GM18909 (cell line): ENCODE results near the gene MPO.

Source experiments
- ATAC-seq: cut with Tn5 transposase; IDR thresholded peaks from one replicate; pipeline ENCODE4 v1.9.1; 2021; ENCODE audit warnings: mild to moderate bottlenecking; ENCODE audit not compliant: unreplicated experiment, poor library complexity

The MPO gene

DNA sequence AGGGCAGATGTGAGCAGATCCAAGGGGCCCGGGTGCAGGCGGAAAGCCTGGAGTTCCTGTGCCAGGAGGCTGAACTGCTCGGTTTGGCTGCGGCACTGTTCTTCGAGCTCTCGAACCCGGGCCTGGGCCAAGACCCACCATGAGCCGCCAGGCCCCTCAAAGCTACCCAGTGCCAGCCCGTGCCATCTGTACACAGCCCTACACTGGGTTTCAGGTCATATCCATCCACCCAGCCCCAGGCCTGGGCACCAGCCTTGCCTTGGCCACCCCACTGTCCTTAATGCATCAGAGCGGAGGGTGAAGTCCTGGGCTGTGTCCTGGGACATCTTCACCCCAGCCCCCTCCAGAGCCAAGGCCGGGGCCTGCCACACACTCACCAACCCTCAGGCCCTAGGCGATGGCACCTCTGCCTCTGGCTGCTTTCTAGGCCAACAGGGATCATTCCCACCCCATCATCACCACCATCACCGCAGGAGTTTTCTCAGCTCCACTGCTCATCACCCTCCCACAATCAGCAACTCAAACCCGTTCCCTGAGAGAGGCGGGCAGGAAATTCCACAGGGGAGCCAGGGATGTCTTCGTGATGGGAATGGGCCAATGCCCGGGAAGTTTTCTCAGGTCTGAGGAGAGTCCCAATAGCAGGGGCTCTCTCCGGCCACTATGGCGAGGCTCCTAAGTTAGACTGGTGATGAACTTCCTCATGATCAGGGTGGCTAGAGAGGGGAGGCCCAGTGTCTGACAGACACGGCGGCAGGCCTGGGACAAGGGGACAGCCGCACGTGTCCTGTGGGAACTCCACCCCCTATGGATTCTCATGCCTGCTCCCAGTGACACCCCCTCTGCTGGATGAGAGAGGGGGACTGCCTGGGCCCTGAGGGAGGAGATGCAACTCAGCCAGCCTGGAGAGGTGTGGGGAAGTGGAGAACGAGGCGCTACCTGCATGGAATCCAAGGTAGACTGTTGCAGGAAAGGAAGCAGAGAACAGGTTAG, 38.7 kb upstream of the MPO start:
- ATAC-seq, result no peak

- no peak for ATAC-seq
These were observed 38.0 kb upstream of the MPO start for GRCh38 chr17:58318627-58319172.

GRCh38 chr17:58318065-58318481, 37.3 kb upstream of the MPO start:
- no peak for ATAC-seq

- peak; percentile 65 for ATAC-seq
These were observed 36.8 kb upstream of the MPO start for GRCh38 chr17:58317421-58318064.

DNA sequence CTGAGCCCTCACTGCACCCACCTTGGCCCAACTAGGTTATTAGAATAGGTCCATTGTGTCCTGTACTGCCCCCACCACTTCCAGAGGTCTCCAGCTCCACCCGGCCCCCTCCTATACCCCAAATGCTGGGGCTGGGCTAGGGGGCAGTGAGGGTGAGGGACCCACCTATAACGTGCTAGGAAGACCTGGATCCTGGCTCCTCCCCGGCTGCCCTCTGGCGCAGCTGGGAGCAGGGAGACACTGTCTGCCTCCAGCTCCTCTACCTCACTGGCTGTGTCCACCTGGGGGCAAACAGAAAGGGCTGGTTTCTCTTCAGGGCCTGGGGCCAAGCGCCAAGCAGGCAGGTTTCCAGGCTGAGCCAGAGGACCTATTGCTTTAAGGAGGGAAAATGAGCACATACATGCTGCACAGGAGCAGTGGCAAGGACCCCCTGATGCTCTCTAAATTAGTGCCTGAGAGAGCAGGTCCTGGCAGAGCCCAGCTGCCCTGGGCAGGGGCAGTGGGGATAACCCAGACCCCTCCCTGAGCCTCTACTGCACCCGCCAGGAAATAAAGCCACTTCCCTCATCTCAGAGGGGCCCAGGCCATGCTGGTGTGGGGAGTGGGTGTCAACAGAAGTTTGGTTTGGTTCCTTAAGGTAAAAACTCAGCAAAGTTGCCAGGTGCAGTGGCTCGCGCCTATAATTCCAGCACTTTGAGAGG, 35.7 kb upstream of the MPO start:
- no peak for ATAC-seq

DNA sequence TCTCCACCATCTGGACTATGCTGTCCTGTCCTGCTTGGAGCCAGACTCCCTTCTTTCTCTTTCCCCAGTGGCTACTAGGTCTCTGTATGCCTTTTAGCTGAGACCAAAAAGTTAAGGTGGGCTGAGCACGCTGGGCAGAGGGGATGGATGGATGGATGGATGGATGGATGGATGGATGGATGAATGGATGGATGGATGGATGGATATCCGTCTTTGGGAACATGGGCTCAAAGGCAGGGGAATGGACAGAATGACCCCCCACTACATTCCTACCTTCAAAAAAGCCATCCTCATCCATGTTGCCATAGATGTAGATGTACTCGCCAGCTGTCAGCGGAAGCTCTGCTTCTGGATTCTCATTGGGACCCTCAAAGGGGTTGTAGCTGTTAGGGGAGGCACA, 35.0 kb upstream of the MPO start:
- no peak for ATAC-seq

DNA sequence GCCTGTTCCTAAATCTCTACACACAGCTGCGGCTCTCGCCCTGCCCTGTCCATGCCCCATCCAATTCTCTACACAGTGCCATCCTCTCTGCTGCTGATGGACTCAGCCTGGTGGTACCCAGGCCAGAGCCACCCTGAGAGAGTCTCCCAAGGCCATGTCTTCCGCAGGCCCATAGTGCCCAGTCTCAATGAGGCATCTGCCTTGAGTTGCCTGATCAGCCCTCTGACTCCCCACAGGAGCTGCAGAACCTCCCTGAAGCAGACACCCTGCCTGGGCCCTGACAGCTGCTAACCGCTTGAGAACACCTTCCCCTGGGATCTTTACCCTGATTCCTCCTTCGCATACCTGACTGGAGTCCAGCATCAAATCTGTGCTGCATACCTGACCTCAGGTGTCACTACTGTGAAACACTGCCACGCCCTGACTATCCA, 34.6 kb upstream of the MPO start:
- ATAC-seq, result no peak

GRCh38 chr17:58314706-58315015, 33.9 kb upstream of the MPO start:
- ATAC-seq, result no peak

DNA sequence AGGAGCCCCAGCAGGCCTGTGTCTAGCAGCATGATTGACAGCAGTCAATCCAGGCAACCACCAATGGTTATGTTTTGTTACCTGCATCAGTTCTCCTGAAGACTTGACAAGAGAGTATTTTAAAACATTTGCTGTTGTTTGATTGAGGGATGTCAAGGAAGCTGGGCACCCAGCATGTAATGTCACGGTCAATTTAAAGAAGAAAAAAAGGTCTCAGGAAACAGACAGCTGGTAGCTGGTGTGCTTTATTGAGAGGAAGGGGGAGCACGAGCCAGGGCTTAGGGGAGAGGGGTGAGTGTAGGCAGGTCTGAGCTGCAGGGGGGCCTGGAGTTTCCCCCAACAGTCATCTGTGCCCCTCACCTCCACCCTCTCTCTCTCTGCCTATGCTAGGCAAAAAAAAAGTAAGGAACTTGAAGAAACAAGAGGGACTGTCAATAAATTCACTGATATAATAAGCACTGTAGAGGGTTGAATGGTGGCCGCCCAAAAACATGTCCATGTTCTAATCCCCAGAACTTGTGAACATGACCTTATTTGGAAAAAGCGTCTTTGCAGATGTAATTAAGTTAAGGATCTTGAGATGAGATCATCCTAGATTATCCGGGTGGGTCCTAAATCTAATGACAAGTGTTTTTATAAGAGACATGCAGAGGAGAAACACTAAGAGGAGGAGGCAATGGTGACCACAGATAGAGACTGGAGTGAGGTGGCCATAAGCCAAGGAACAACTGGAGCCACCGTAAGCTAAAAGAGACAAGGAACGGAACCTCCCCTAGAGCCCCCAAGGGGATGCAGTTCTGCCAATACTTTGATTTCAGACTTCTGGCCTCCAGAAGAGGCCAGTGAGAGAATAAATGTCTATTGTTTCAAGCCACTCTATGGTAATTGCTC, 33.3 kb upstream of the MPO start:
- no peak for ATAC-seq

GRCh38 chr17:58312829-58313228, 32.1 kb upstream of the MPO start:
- no peak for ATAC-seq

- ATAC-seq, result no peak
These were observed 31.4 kb upstream of the MPO start for GRCh38 chr17:58312021-58312630.

DNA sequence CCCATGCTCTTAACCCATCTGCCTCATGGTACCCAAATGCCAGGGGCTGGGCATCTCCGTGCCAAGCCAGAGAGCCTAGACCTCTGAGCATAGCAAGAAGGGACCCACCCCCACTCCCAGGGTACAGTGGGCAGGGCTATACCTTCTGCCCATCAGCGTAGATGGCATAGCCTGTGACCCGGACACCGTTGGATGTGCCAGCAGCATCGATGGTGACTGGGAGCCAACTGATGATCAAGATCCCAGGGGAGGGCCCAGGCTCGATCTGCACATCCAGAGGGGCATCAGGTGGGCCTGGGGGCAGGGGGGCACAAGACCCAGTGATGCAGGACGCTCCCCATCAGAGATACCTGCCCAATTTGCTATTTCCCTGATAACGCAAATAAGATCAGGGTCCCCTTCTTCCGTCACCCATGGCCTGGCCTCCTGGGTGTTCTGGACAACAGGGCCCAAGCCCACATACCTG, 30.7 kb upstream of the MPO start:
- ATAC-seq, result no peak

DNA sequence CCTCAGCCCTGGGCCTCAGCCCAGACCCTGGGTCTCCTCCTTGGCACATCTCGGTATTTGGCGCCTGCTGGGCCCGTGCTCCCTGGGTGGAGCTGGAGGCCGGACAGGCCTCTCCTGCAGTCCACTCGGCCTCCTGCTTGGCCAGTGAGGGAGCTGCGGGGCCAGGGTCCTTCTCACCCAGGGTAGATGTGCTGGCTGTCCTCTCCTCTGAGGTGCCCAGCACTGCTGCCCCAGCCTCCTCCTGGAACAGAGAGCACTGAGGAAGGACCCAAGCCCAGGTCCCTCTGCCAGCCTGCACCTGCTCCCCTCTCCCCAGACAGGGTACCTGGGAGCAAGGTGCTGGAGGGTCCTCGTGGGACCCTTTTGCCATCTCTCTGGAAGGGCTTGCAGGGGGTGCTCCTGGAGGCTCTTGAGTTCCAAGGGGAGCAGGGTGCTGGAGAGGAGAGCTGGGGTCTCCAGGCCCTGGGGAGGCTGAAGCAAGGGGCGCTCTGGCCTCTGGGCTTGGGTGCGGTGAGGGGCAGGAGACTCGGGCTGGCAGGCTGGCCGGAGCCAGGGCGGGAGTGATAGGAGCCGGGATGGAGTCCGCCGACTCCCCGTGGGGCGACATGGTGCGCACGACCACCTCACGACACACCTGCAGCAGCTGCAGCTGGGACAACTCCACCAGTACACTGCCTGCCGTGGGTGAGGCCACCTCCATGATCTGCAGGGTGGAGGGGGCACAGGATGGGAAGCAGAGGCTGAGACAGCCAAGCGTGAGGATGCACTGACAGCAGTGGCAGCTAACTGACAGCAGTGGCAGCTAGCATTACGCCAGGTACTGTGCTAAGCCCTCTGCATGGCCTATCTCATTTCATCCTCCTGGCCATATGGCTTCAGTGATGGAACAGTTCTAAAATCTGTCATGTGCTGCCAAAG, 30.0 kb upstream of the MPO start:
- ATAC-seq, result no peak

DNA sequence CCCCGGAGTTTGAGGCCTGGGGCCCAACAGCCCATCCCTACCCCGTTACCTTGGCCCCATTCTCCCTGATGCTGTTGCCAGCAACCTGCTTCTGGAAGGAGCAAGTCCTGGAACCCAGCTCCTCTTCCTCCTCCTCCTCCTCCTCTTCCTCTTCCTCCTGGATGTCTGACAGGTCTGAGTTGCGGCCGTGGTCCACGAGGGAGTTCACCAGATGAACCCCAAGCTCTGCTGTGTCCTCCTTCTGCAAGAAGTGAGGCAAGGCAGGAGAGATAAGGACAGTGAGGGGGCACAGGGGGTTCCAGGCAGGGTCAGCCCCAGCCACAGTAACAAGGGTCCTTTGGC, 29.2 kb upstream of the MPO start:
- ATAC-seq, result no peak

DNA sequence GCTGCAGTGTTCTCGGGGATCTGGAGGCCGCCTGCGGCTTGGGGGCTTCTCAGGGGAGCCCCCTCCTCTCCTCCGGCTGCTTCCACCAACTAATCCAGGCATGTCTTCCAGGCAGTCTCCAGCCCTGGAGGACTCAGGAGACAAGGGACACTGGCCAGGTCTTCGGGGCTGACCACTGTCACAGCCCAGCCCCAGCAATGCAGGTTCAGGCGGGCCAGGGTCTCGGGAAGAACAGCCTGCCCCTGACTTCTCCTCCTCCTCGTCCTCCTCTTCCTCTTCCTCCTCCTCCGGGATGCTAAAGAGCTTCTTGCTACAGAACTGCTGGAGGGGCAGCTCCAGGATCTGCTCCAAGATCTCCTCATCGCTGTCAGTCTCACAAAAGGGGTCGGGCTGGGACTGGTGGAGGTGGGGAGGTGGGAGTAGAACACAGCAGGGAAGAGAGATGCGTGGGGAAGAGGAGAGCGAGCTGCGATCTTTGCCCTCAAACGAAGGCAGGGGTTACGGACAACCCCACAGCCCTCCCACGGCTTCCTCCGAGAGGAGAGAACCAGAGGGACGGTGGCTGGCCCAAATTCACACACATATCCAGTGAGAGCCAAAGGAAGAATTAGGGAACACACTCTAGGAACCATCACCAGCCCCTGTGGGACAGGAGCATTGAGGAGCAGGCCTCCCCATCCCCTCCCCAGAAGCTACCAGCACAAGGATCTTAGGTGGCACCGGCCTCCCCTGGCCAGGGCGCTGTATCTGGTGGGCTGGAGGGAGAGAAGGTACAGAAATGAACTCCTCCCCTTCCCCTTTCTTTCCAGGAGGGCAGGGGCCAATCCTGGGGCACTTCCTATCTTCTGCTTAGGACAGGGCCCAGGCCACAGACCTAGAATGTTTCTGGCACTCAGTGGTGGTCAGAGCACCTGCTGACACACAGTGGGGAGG, 28.5 kb upstream of the MPO start:
- ATAC-seq, result no peak

- ATAC-seq, result no peak
These were observed 27.6 kb upstream of the MPO start for GRCh38 chr17:58308173-58308984.
